CD4-positive, alpha-beta T cell treated with Interleukin-6 for 4 hours (primary cell): ENCODE data around the gene ABTB1.

Experiments
- DNase-seq: peaks from one replicate; pipeline ENCODE4 v3.0.0-alpha.2; 2020; ENCODE audit warnings: mixed read lengths

Gene ABTB1

GRCh38 chr3:127672429-127673190 lies at the start of gene ABTB1:
Gene ABTB1, plus strand, starts transcription at chr3:127672952. Its CDS starts 74 bp downstream, at chr3:127673026.
- DNase-seq = peak; percentile 94

DNA sequence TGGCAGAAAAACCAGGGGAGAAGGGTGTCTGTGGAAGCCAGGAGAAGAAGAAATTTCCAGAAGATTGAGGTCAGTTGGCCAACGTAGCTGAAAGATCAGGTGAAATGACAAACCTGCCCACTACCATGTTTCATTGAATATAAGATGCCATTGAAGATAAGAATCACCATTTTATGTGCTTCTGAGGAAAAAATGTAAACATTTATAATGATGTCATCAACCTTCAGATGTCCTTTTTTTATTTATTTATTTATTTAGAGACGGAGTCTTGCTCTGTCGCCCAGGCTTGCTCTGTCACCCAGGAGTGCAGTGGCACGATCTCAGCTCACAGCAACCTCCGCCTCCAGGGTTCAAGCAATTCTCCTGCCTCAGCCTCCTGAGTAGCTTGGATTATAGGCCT lies 48.7 kb upstream of the ABTB1 start:
- DNase-seq = no peak

DNA sequence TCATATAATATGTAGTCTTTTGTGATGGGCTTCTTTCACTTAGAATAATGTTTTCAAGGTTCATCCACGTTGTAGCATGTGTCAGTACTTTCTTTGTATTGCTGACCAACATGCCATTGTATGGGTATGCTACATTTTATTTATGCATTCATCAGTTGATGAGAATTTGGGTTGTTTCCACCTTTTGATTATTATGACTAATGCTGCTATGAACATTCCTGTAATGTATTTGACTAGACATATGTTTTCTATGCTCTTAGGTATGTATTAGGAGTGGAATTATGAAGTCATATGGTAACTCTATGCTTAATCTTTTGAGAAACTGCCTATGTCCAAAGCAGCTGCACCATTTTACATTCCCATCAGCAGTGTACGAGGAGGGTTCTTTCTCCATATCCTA lies 46.9 kb upstream of the ABTB1 start:
- DNase-seq = no peak

DNA sequence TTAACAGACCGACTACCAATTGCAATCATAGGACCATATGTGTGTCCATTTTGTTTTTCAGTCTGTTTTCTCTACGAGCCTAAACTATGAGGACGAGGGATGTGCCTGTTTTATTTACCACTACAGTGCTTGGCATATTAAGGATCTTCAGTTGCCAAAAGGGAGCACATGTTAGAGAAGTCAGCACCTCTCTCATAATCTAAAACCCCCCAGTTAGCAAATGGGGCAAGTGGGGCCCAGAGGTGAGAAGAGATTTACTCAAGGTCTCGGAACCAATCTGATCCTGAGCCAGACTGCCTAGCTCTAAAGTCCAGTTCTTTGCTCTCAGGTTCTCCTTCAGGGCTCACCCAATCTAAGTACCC lies 44.3 kb upstream of the ABTB1 start:
- DNase-seq = no peak

GRCh38 chr3:127628788-127629466 lies 43.8 kb upstream of the ABTB1 start, which contains the start of gene PODXL2:
Gene PODXL2, plus strand, starts transcription at chr3:127629185. Its CDS starts 35 bp downstream, at chr3:127629220.
- DNase-seq = peak; percentile 58

- peak; percentile 47 for DNase-seq
Observed at GRCh38 chr3:127629467-127630403, 43.0 kb upstream of the ABTB1 start.

GRCh38 chr3:127630811-127631714 lies 41.7 kb upstream of the ABTB1 start:
- DNase-seq = no peak

- DNase-seq = no peak
Observed at GRCh38 chr3:127632035-127632820, 40.5 kb upstream of the ABTB1 start.

DNA sequence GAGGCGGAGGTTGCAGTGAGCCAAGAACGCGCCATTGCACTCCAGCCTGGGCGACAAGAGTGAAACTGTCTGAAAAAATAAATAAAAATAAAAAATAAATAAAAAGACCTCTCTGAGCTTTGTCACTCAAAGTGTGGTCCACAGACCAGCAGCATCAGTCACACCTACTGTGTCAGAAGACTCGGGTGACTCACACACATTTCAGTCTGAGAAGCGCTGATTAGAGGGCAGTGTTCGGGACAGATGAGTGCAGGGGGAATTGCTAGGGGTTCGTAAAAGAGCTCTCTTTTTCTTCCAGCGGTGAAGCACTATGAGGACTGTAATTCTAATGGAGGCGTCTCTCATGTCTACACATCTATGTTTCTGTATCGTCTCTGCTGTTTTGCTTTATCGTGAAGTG lies 38.1 kb upstream of the ABTB1 start:
- DNase-seq = no peak

- DNase-seq = peak; percentile 18
Observed at GRCh38 chr3:127637546-127637945, 35.2 kb upstream of the ABTB1 start.

DNA sequence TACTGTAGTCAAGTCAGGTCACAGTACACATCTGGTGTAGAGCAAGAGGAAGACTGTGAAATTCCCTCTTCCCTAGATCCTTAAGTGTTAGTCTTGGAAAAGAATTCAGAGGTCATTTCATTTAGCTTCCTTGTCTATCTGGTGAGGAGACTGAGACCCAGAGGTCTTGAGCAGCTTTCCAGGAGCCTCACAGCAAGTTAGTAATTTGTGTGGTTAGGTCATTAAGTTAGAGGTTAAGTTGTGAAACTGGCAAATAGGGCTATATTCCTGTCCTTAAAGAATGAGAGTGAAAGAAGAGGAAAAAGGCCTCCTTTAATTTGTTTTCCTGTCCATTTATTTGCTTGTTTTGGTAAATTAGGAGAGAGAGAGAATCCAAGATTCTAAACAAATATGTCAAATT lies 34.8 kb upstream of the ABTB1 start:
- no peak for DNase-seq

DNA sequence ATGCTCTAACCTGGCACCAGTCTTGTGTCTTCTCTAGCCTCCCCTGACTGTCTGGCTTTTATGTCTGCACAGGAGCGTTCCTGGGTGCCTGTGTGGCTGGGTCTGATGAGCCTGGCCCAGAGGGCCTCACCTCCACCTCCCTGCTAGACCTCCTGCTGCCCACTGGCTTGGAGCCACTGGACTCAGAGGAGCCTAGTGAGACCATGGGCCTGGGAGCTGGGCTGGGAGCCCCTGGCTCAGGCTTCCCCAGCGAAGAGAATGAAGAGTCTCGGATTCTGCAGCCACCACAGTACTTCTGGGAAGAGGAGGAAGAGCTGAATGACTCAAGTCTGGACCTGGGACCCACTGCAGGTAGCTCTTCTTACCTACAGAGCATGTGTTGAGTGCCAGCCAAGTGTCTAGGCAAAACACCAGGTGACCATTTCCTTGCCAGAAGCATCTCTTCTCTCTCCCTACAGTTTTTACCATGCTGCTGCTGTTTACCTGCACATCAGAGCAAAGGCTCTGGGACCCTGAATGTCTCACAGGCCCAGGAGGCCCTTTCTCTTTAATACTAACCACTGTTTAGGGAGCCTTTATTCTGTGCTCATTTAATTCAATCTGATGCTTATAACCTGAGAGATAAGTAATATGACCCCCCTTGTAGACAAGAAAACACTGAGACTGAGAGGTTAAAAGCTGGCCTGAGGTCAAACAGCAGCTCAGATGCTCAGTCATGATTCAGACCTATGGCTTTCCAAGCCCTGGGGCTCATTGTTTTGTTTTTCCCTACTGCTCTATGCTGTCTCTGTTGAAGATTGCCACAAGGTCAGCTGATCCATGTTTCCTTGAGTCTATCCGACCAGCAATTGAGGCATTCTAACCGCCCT lies 33.3 kb upstream of the ABTB1 start:
- DNase-seq = no peak

DNA sequence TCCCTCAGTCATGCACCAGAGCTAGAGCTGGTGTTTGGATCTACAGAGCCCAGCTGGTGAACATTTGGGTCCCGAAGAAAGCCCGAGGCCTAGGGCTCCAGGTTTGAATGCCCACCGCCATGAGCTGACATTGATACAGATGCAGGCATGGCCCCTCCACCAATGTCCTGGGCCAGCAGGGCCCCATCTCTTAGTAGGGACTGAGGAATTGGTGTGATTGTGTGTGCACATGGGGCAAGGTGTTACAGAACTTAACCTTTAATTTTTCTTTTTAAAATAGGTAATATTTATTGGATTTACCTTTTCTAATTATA lies 32.8 kb upstream of the ABTB1 start:
- no peak for DNase-seq

GRCh38 chr3:127644641-127645370 lies 27.9 kb upstream of the ABTB1 start:
- no peak for DNase-seq

DNA sequence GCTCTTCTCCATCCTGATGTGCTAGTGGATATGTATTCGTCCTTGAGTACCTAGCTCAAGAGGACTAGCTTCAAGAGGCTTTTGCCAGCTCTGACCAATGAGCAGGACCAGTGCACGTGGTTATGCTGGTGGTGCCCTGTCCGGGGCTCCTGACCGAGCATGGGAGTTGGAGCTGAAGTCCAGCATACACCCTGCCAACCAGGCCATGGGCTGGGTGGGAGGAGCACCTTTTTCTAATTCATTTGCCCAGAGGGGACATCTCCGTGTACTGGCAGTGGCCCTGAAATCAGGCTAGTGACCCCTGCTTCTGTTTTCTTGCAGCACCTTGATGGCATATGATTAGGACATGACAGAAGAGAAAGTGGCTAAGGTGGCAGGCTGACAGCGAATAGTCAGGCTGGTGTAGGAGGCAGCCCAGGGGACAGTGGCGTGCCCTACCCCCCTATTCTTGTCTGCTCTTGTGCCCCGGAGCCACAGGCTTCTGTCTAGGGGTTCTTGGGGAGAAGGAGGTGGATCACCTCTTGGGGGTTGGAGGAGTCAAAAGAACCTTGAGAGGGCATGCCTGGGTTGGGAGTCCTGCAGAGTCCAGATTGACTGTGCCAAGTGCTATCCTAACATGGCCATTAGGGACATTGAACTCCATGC lies 27.3 kb upstream of the ABTB1 start:
- no peak for DNase-seq

- no peak for DNase-seq
Observed at GRCh38 chr3:127646501-127647046, 26.2 kb upstream of the ABTB1 start.

DNA sequence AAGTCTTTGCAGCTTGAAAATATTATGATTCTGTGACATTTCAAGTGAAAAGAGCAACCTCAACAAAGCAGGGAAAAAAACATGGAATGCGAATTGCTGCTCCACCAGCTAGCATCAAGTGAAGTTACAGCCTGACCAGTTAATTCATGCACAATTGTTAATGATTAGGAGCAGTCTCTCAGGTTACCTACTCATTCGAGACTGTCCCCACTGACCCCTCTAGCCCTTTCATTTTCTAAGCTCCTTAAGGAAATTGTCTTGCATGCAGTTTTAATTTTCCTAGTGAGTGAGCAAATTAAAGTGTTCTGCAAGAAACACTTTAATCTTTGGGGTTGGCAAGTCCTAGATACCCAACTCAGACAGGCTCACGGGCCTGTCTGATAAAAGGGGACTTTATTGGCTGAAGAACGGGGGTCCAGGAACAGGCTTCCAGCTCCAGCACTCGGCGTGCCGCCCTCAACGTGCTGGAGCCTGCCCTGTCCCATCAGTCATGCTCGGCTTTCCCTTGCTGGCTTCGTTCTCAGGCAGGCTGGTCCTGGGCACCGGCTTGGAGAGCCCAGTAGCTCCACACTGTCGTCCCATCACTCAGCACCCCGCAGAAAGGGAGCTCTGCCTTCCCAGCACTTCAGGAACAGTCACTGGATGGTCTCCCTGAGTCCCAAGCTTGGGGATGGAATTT lies 25.4 kb upstream of the ABTB1 start:
- no peak for DNase-seq

DNA sequence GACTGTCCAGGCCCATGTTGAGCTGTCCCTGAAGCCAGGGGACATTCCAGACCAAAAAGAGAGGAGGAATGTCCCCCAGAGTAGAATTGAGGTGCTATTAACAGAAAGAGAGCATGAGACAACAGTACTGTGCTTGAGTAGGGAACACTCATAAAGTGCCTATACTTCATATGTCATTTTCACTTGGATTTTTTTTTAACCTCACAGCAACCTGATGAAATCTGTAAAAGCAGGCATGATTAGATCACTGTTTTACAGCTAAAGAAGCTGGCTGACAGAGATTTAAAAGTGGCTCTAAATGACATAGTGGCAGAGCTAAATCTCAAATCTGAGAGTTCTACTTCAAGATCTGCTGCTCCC lies 24.9 kb upstream of the ABTB1 start:
- no peak for DNase-seq
